SK-N-SH treated with all-trans-retinoic acid at 6 μM for 48 hours (cell line): ENCODE measurements around the gene ADSS1.

Experiments
- ARNTL ChIP-seq: fragments of 450-650 bp; formaldehyde crosslinking; IDR thresholded peaks from 2 replicates; pipeline ENCODE4 v1.5.0; 2020; ENCODE audit warnings: low read depth, mild to moderate bottlenecking, moderate library complexity, borderline replicate concordance
- OSR1 ChIP-seq: fragments of 250-450 bp; sonication (Bioruptor Pico); IDR thresholded peaks from 2 replicates; pipeline ENCODE4 v1.8.0; 2022; ENCODE audit warnings: moderate library complexity, mild to moderate bottlenecking, inconsistent platforms
- ZC3H10 ChIP-seq: fragments of 250-450 bp; sonication (Bioruptor Pico); IDR thresholded peaks from 2 replicates; pipeline ENCODE4 v1.5.1; 2021; ENCODE audit warnings: mild to moderate bottlenecking, moderate library complexity

DNA sequence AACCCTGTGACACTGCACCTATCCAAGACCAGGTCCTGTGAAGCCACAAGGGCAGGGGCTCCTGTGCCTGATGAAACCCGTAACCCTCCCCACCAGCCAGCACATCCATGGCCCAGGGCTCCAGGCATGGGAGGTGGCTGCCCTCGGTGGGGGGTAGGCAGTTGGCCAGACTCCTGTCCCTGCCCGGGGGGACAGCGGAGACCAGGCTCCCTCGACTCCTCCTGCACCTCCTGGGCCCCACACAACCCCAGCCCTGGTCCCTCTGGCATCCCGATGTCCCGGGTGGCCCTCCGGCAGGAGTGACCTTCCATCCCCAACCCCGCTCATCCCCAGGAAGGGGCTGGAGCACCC lies 60.2 kb downstream of the ADSS1 start:
- no peak for TF ChIP-seq OSR1 (CRISPR knock-in tag)
- no peak for TF ChIP-seq ARNTL (CRISPR knock-in tag)
- no peak for TF ChIP-seq ZC3H10 (CRISPR knock-in tag)
